Natural killer cell treated with Interleukin-12 subunit alpha and Interleukin-12 subunit beta and Interleukin-15 and Interleukin-18, amount 100 ng/mL, for 72 hours (primary cell): Measurements from ENCODE around the gene SLIT3. TPM values are rescaled to one million over a fixed set of nuclear protein-coding genes. Genes with fewer than 3 reads are reported as not detected.
A peak's percentile ranks its signal among the peaks of the same experiment; 100 is the strongest.

Source experiments
- ATAC-seq, 2 donors: fragments of 150-1000 bp; cut with Tn5 transposase in 1 of 2; sonication (Bioruptor Pico), chemical (Tn5 transposase) in 1 of 2; 2 replicates each; pipeline ENCODE4 v1.10.0; 2021
- DNase-seq: peaks from one replicate; pipeline ENCODE4 v3.0.0; 2022; ENCODE audit warnings: low spot score
- H3K27ac Mint-ChIP-seq, 2 donors: 1 replicate in 1 of 2; 2 replicates in 1 of 2; pipeline ENCODE4 v1.8.0; 2022; ENCODE audit warnings: mixed read lengths in 2 of 2, mild to moderate bottlenecking in 1 of 2, moderate library complexity in 1 of 2
- H3K27me3 Mint-ChIP-seq, 2 donors: 1 replicate in 1 of 2; 2 replicates in 1 of 2; pipeline ENCODE4 v1.8.0; 2022; ENCODE audit warnings: mixed read lengths in 2 of 2
- H3K36me3 Mint-ChIP-seq: one replicate; pipeline ENCODE4 v1.8.0; 2022; ENCODE audit warnings: mixed read lengths
- H3K4me1 Mint-ChIP-seq, 2 donors: 1 replicate in 1 of 2; 2 replicates in 1 of 2; pipeline ENCODE4 v1.8.0; 2022; ENCODE audit warnings: low read depth in 2 of 2, mixed read lengths in 2 of 2, mild to moderate bottlenecking in 1 of 2
- H3K4me3 Mint-ChIP-seq: one replicate; pipeline ENCODE4 v1.8.0; 2022; ENCODE audit warnings: mixed read lengths
- H3K9me3 Mint-ChIP-seq: 2 replicates; pipeline ENCODE4 v1.8.0; 2022; ENCODE audit warnings: mixed read lengths
- total RNA-seq, 2 donors: library from RNA; stranded (reverse); gene quantifications; one replicate each; pipeline ENCODE4 v1.2.3, GENCODE V29; 2022

The SLIT3 gene
- total RNA-seq, 2 donors from 2014 or later: 0.14 TPM; not detected in 1

GRCh38 chr5:168935183-168935582, 365.8 kb downstream of the SLIT3 start:
- peaks cover 7 to 20% of the 10 kb centered on the region in 2 donors for H3K27me3 Mint-ChIP-seq
- H3K9me3 Mint-ChIP-seq: no peaks in the 10 kb centered on the region
- H3K4me3 Mint-ChIP-seq: no peak overlapping the region
- H3K27ac Mint-ChIP-seq: no peak overlapping the region
- DNase-seq (no peak), ATAC-seq (no peak)
- H3K36me3 Mint-ChIP-seq: no peaks in the 10 kb centered on the region
- no peaks in the 10 kb centered on the region for H3K4me1 Mint-ChIP-seq

GRCh38 chr5:168934169-168934568, 366.8 kb downstream of the SLIT3 start:
- no peaks in the 10 kb centered on the region for H3K9me3 Mint-ChIP-seq
- ATAC-seq (no peak), DNase-seq (no peak)
- H3K4me1 Mint-ChIP-seq: no peaks in the 10 kb centered on the region
- H3K27me3 Mint-ChIP-seq: peaks cover 7 to 20% of the 10 kb centered on the region in 2 donors
- H3K27ac Mint-ChIP-seq: no peak overlapping the region
- H3K36me3 Mint-ChIP-seq: no peaks in the 10 kb centered on the region
- H3K4me3 Mint-ChIP-seq: no peak overlapping the region

GRCh38 chr5:168932400-168933189, 368.3 kb downstream of the SLIT3 start:
- Mint-ChIP-seq H3K27ac (no peak overlapping the region), H3K4me3 (no peak overlapping the region), H3K9me3 (no peaks in the 10 kb centered on the region), H3K4me1 (no peaks in the 10 kb centered on the region), H3K27me3 (peaks cover 7 to 20% of the 10 kb centered on the region in 2 donors), H3K36me3 (no peaks in the 10 kb centered on the region)
- ATAC-seq: no peak
- no peak for DNase-seq

- H3K4me1 Mint-ChIP-seq: no peaks in the 10 kb centered on the region
- ATAC-seq: peak in 1 of 2 donors; percentile 17
- no peaks in the 10 kb centered on the region for H3K9me3 Mint-ChIP-seq
- DNase-seq: no peak
- H3K4me3 Mint-ChIP-seq: no peak overlapping the region
- H3K27ac Mint-ChIP-seq: no peak overlapping the region
- no peaks in the 10 kb centered on the region for H3K36me3 Mint-ChIP-seq
- peaks cover 7 to 22% of the 10 kb centered on the region in 2 donors for H3K27me3 Mint-ChIP-seq
These were observed 369.1 kb downstream of the SLIT3 start for GRCh38 chr5:168931638-168932345.

DNA sequence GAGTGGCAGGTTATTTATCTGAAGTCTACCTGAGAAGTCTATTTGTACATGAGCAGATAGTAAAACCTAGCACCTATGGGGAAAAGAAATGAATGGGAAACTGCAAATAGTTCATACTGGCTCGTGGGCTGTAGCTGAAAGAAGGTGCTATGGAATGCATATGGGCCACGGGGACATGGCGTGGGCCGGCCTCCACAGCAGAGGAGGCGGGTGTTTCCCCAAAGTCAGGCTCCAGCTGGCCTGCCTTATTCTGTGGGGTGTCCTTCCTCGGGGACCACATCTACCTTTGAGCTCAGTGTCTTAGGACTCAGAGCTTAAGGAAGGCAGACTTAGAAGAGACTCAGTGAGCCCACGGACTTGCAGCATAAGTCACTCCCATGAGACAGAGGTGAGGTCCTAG, 371.3 kb downstream of the SLIT3 start:
- no peaks in the 10 kb centered on the region for H3K9me3 Mint-ChIP-seq
- H3K36me3 Mint-ChIP-seq: no peaks in the 10 kb centered on the region
- ATAC-seq (peak; percentile 32 to 51), DNase-seq (no peak)
- H3K27ac Mint-ChIP-seq: no peak overlapping the region
- H3K4me1 Mint-ChIP-seq: no peaks in the 10 kb centered on the region
- no peak overlapping the region for H3K4me3 Mint-ChIP-seq
- H3K27me3 Mint-ChIP-seq: peaks cover 11 to 21% of the 10 kb centered on the region in 2 donors

GRCh38 chr5:168925160-168925559, 375.8 kb downstream of the SLIT3 start:
- no peak for DNase-seq
- Mint-ChIP-seq H3K27ac (no peak overlapping the region), H3K27me3 (peaks cover 27 to 41% of the 10 kb centered on the region in 2 donors), H3K9me3 (no peaks in the 10 kb centered on the region), H3K36me3 (no peaks in the 10 kb centered on the region), H3K4me1 (peaks cover 0 to 8% of the 10 kb centered on the region in 2 donors), H3K4me3 (no peak overlapping the region)
- no peak for ATAC-seq

GRCh38 chr5:168921147-168921866, 379.6 kb downstream of the SLIT3 start:
- H3K36me3 Mint-ChIP-seq: no peaks in the 10 kb centered on the region

GRCh38 chr5:168920019-168920810, 380.7 kb downstream of the SLIT3 start:
- peaks cover 0 to 8% of the 10 kb centered on the region in 2 donors for H3K4me1 Mint-ChIP-seq
- no peak overlapping the region for H3K4me3 Mint-ChIP-seq
- no peaks in the 10 kb centered on the region for H3K36me3 Mint-ChIP-seq
- no peak overlapping the region for H3K27ac Mint-ChIP-seq
- DNase-seq (no peak), ATAC-seq (no peak)
- no peaks in the 10 kb centered on the region for H3K9me3 Mint-ChIP-seq
- peaks cover 31 to 63% of the 10 kb centered on the region in 2 donors for H3K27me3 Mint-ChIP-seq

More at GRCh38 chr5:168921147-168921866, 379.6 kb downstream of the SLIT3 start:
- Mint-ChIP-seq H3K27me3 (peaks cover 34 to 57% of the 10 kb centered on the region in 2 donors), H3K9me3 (no peaks in the 10 kb centered on the region), H3K4me1 (peaks cover 0 to 8% of the 10 kb centered on the region in 2 donors), H3K4me3 (no peak overlapping the region), H3K27ac (no peak overlapping the region)
- no peak for ATAC-seq
- no peak for DNase-seq

DNA sequence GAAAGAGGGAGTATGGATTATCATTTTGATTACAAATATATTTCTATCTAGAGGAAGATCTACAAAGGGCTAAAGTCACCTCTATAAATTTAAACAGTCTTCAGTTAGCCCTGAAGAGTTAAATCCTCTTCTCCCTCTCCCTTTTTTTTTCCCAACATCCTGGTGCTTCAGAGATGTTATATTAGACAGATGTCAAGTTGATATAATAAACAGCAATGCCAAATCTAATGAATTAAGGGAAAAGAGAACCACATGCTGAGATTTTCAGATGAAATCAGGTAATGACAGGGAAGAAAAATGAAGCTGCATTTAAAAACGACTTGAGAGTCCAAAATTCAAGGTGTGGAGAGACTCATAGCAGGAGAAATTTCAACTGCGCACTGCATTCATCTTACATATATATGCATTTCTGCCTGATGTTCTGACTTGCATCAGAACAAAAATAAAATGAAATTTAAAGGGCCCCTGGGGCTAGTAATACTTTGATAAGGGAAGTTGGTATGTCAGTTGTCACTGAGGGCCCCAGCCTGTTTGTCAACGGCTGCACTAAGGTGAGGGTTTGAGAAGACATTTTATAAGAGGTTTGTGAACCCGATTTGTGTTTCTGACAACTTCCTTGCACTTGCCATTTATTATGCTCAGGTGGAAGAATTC, 382.9 kb downstream of the SLIT3 start:
- Mint-ChIP-seq H3K27ac (no peak overlapping the region), H3K4me3 (no peak overlapping the region), H3K27me3 (peaks cover 33 to 59% of the 10 kb centered on the region in 2 donors), H3K4me1 (peaks cover 0 to 8% of the 10 kb centered on the region in 2 donors), H3K9me3 (no peaks in the 10 kb centered on the region), H3K36me3 (no peaks in the 10 kb centered on the region)
- DNase-seq (no peak), ATAC-seq (no peak)

DNA sequence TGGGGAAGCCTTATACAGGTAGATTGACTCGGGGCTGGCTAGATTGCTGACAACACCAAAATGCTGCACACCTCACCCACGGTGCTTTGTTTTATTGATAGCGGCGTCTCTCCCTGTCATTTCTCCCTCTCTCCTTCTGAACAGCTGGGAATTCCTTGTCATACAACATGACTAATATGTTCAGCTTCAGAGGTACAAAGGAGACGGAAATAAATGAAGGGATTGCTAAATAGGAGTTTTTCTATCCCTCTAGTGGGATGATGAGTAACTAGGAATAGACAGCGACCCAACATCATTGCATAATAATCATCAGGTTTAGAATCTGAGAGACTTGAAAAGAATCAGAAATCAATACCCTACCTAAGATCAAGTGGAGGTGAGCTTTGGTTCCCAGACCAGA, 384.1 kb downstream of the SLIT3 start:
- H3K36me3 Mint-ChIP-seq: no peaks in the 10 kb centered on the region
- H3K4me1 Mint-ChIP-seq: peaks cover 0 to 8% of the 10 kb centered on the region in 2 donors
- peaks cover 30 to 59% of the 10 kb centered on the region in 2 donors for H3K27me3 Mint-ChIP-seq
- no peaks in the 10 kb centered on the region for H3K9me3 Mint-ChIP-seq
- H3K4me3 Mint-ChIP-seq: no peak overlapping the region
- no peak overlapping the region for H3K27ac Mint-ChIP-seq
- ATAC-seq: no peak
- DNase-seq: no peak

GRCh38 chr5:168916266-168916665, 384.7 kb downstream of the SLIT3 start:
- no peak overlapping the region for H3K4me3 Mint-ChIP-seq
- peaks cover 29 to 56% of the 10 kb centered on the region in 2 donors for H3K27me3 Mint-ChIP-seq
- H3K9me3 Mint-ChIP-seq: no peaks in the 10 kb centered on the region
- H3K36me3 Mint-ChIP-seq: no peaks in the 10 kb centered on the region
- no peak overlapping the region for H3K27ac Mint-ChIP-seq
- peaks cover 0 to 8% of the 10 kb centered on the region in 2 donors for H3K4me1 Mint-ChIP-seq
- ATAC-seq: peak in 1 of 2 donors; percentile 36
- no peak for DNase-seq

GRCh38 chr5:168914491-168914890, 386.4 kb downstream of the SLIT3 start:
- H3K9me3 Mint-ChIP-seq: no peaks in the 10 kb centered on the region
- H3K4me1 Mint-ChIP-seq: no peaks in the 10 kb centered on the region
- H3K27ac Mint-ChIP-seq: no peak overlapping the region

GRCh38 chr5:168910874-168911273, 390.1 kb downstream of the SLIT3 start:
- H3K27me3 Mint-ChIP-seq: peaks cover 11 to 17% of the 10 kb centered on the region in 2 donors
- DNase-seq: no peak
- no peak overlapping the region for H3K27ac Mint-ChIP-seq
- no peaks in the 10 kb centered on the region for H3K4me1 Mint-ChIP-seq
- no peaks in the 10 kb centered on the region for H3K36me3 Mint-ChIP-seq
- no peaks in the 10 kb centered on the region for H3K9me3 Mint-ChIP-seq
- H3K4me3 Mint-ChIP-seq: no peak overlapping the region
- no peak for ATAC-seq

More at GRCh38 chr5:168914491-168914890, 386.4 kb downstream of the SLIT3 start:
- no peaks in the 10 kb centered on the region for H3K36me3 Mint-ChIP-seq
- peaks cover 14 to 38% of the 10 kb centered on the region in 2 donors for H3K27me3 Mint-ChIP-seq
- DNase-seq (no peak), ATAC-seq (no peak)
- H3K4me3 Mint-ChIP-seq: no peak overlapping the region
